Adrenal gland (tissue), 19 donors: ENCODE measurements around the gene NMUR1. TPM values are rescaled to one million over a fixed set of nuclear protein-coding genes. Genes with fewer than 3 reads are reported as not detected.
"Not testable (repeated sequence)": the region's sequence is repeated elsewhere in the genome, so short reads cannot be mapped to it uniquely, and the experiment has no call there.

Experiments used
- DNase-seq, 7 donors: peaks; one replicate each; pipeline ENCODE4 v3.0.0-alpha.2; 2019 to 2020
- H3K27ac ChIP-seq, 5 donors: fragments of 200-600 bp; sonication (generic) in 4 of 5; 1 replicate in 3 of 5; 2 replicates in 2 of 5; pipeline versions ENCODE4 v1.5.1 to v1.8.0; 2016 to 2020; ENCODE audit warnings: mild to moderate bottlenecking in 1 of 5
- H3K27me3 ChIP-seq: fragments of 200-600 bp; 2 replicates; pipeline ENCODE4 v1.8.0; 2021
- H3K36me3 ChIP-seq, 2 donors: fragments of 200-600 bp; replicated peaks in 1 of 2; 1 replicate in 1 of 2; 2 replicates in 1 of 2; pipeline versions ENCODE4 v1.5.1 to v1.8.0; 2018 to 2022
- H3K4me1 ChIP-seq, 2 donors: fragments of 200-600 bp; replicated peaks in 1 of 2; 1 replicate in 1 of 2; 2 replicates in 1 of 2; pipeline versions ENCODE4 v1.5.1 to v1.8.0; 2018 to 2021
- H3K4me3 ChIP-seq, 4 donors: fragments of 200-600 bp; sonication (generic) in 3 of 4; one replicate each; pipeline ENCODE4 v1.5.1; 2016 to 2018
- H3K9me3 ChIP-seq, 3 donors: fragments of 200-600 bp; sonication (generic) in 1 of 3; replicated peaks in 1 of 3; 1 replicate in 2 of 3; 2 replicates in 1 of 3; pipeline versions ENCODE4 v1.5.1 to v1.8.0; 2016 to 2021
- CTCF ChIP-seq, 6 experiments: fragments of 450-650 bp in 4 of 6; fragments of 200-600 bp in 2 of 6; sonication (generic) in 1 of 6; IDR thresholded peaks; 1 replicate in 5 of 6; 2 replicates in 1 of 6; pipeline versions ENCODE4 v1.5.1 to v1.8.0; 2016 to 2021; ENCODE audit warnings: antibody characterized with exemption in 6 of 6, mild to moderate bottlenecking in 2 of 6, moderate library complexity in 1 of 6
- POLR2A ChIP-seq, 2 donors: fragments of 450-650 bp; IDR thresholded peaks; one replicate each; pipeline ENCODE4 v1.6.1; 2017; ENCODE audit warnings: antibody characterized with exemption in 2 of 2, mild to moderate bottlenecking in 2 of 2, moderate library complexity in 1 of 2
- WGBS, 4 donors: extraction: QIAGEN DNeasy Blood & Tissue Kit in 2 of 4; methylation state at CpG; one replicate each; pipeline versions ENCODE4 v1.1.5 to v1.1.7; 2013 to 2017; 5-methylcytosine and 5-hydroxymethylcytosine counted together
- intact Hi-C, 2 donors: fragments of 100-400 bp; cut with DNase I; formaldehyde crosslinking; loops; one replicate each; pipeline versions ENCODE4 v1.14.1 to v1.15.0; 2022 to 2023
- long read RNA-seq, 10 donors: library from polyadenylated mRNA in 3 of 10; unstranded in 2 of 10; stranded (forward) in 1 of 10; transcript quantifications; one replicate each; pipeline ENCODE4 v2.0.0 and lab custom pipeline, GENCODE V29; 2021 to 2026
- polyA plus RNA-seq, 3 donors: library from polyadenylated mRNA; stranded (reverse); fragments of 200-250 nt in 2 of 3; fragments of 350-450 nt in 1 of 3; fragmentation: Illumina TruSeq in 1 of 3; extraction: RNeasy Lipid Tissue Mini Kit (QIAGEN cat#74804) in 1 of 3; gene quantifications; one replicate each; pipeline ENCODE4 v1.2.3, GENCODE V29; 2013 to 2014
- total RNA-seq, 9 donors: library from RNA; depleted of rRNA in 4 of 9; stranded (reverse); fragments of >200 nt in 4 of 9; fragments of 120-200 nt in 1 of 9; fragmentation: NEBNext Ultra II Directional in 1 of 9; extraction: Animal tissue kit (Norgen Biotek cat#: 25700) in 1 of 9; gene quantifications; one replicate each; pipeline versions ENCODE4 v1.1.0 to v1.2.4, GENCODE V29; 2013 to 2023
- donor health status: healthy with polysubstance abuse.
- donor health status: Bipolar disorder and iron deficiency.
- donor health status: DM: yes; HTN: yes; CAD: no.
- donor health status: DM: no; HTN: no; CAD: no.
- donor health status: DM: no; HTN: no; CAD: no.
- donor health status: DM: yes; HTN: yes; CAD: no.

NMUR1 gene
- total RNA-seq (1 to 10 TPM in 5 of 9 donors, under 1 TPM in 4; 0.32 to 3.2 (median 1.5) TPM), polyA plus RNA-seq (1 to 10 TPM in 2 of 3 donors, under 1 TPM in 1; 0.40 to 1.3 (median 1.2) TPM)
- long read RNA-seq, donor 1, result 0 reads
- long read RNA-seq, donor 2, result 0 reads
- long read RNA-seq, donor 3, result 0 reads
- long read RNA-seq, donor 4, result 0 reads
- long read RNA-seq, donor 5, transcript NMUR1-201 (3 exons, 3,298 nt), result major isoform, 6 of 7 reads
- long read RNA-seq, donor 5, partial matches to known transcripts, result 0 of 7 reads
- long read RNA-seq, donor 5, other reads (novel, unspliced or antisense), result 1 of 7 reads
- long read RNA-seq, donor 6, partial matches to known transcripts, result 0 of 4 reads
- long read RNA-seq, donor 6, other reads (novel, unspliced or antisense), result 2 of 4 reads
- long read RNA-seq, donor 7, result 0 reads
- long read RNA-seq, donor 8, result 0 reads
- long read RNA-seq, donor 9, result 0 reads
- long read RNA-seq, donor 10, result 0 reads

GRCh38 chr2:231530099-231531011, at the start of gene NMUR1:
Gene NMUR1, minus strand, starts transcription at chr2:231530445. Its CDS starts 84 bp downstream, at chr2:231530361.
- peak within 1 kb of the TSS in 2 of 4 donors; percentile 31 to 69 for H3K4me3 ChIP-seq
- intact Hi-C loops, result no loop called here
- no peaks in the 10 kb centered on the region for H3K27me3 ChIP-seq
- peak in 5 of 6 experiments; percentile 16 to 78 (median 69) for TF ChIP-seq CTCF (IDR thresholded peaks at IDR 0.05)
- no peak for TF ChIP-seq POLR2A (IDR thresholded peaks at IDR 0.05)
- peaks cover 4 to 5% of the 10 kb centered on the region in 2 donors for H3K4me1 ChIP-seq
- peak within 1 kb of the TSS in 2 of 5 donors; percentile 21 to 74 for H3K27ac ChIP-seq
- no peaks in the 10 kb centered on the region for H3K36me3 ChIP-seq
- DNase-seq, result peak; percentile 37 to 70 (median 47)
- 12 to 83% (median 27%) methylated on average over 7 to 85 of the region's 85 CpGs for WGBS, 4 donors
- no peaks in the 10 kb centered on the region for H3K9me3 ChIP-seq

GRCh38 chr2:231579560-231579959, 49.3 kb upstream of the NMUR1 start:
- DNase-seq, result no peak
- Histone ChIP-seq H3K27ac (no peak overlapping the region), H3K4me3 (no peak overlapping the region), H3K36me3 (no peaks in the 10 kb centered on the region), H3K9me3 (no peaks in the 10 kb centered on the region), H3K27me3 (no peaks in the 10 kb centered on the region), H3K4me1 (no peaks in the 10 kb centered on the region)
- intact Hi-C loops, result no loop called here
- TF ChIP-seq CTCF (IDR thresholded peaks at IDR 0.05), result no peak
- no peak for TF ChIP-seq POLR2A (IDR thresholded peaks at IDR 0.05)
- 77 to 95% (median 91%) methylated on average over 3 of the region's 3 CpGs for WGBS, 4 donors

GRCh38 chr2:231578655-231579054, 48.4 kb upstream of the NMUR1 start:
- H3K4me1 ChIP-seq, H3K27me3 ChIP-seq, H3K4me3 ChIP-seq, H3K27ac ChIP-seq, DNase-seq, intact Hi-C loops, H3K9me3 ChIP-seq, H3K36me3 ChIP-seq: not testable (repeated sequence)
- WGBS, 4 donors, result 85 to 100% (median 97%) methylated on average over 2 of the region's 2 CpGs

GRCh38 chr2:231576465-231576864, 46.2 kb upstream of the NMUR1 start:
- Histone ChIP-seq H3K4me3 (no peak overlapping the region), H3K36me3 (no peaks in the 10 kb centered on the region), H3K9me3 (no peaks in the 10 kb centered on the region), H3K27ac (no peak overlapping the region), H3K27me3 (no peaks in the 10 kb centered on the region), H3K4me1 (no peaks in the 10 kb centered on the region)
- no peak for DNase-seq
- intact Hi-C loops, result no loop called here
- no peak for TF ChIP-seq POLR2A (IDR thresholded peaks at IDR 0.05)
- no peak for TF ChIP-seq CTCF (IDR thresholded peaks at IDR 0.05)
- WGBS, 4 donors, result 55 to 90% (median 83%) methylated on average over 2 to 4 of the region's 4 CpGs
